H1 (cell line): ENCODE results near the gene RBM4B. TPM values are rescaled to one million over a fixed set of nuclear protein-coding genes. Genes with fewer than 3 reads are reported as not detected.

Experiments
- CTCF ChIA-PET: fragments of 300-600 bp; sonication (Branson Sonifier 250); formaldehyde crosslinking; loops from one replicate; lab custom pipeline; 2021; ENCODE audit not compliant: partially characterized antibody; lab: Charles Lee
- POLR2A ChIA-PET: fragments of 300-600 bp; sonication (Branson Sonifier 250); formaldehyde crosslinking; loops from one replicate; lab custom pipeline; 2021; ENCODE audit warnings: inconsistent platforms; ENCODE audit not compliant: partially characterized antibody; lab: Charles Lee
- DNase-seq, 2 experiments: peaks; one replicate each; pipeline versions ENCODE4 v3.0.0 to v3.0.0-alpha.2; 2010 to 2022; ENCODE audit warnings: low spot score in 2 of 2, low read depth in 1 of 2, mixed read lengths in 1 of 2
- FAIRE-seq: peaks from 2 replicates; lab custom pipeline; 2011; peaks lifted over from hg19 to GRCh38; lab: Jason Lieb, UNC
- H2AFZ ChIP-seq: 2 replicates; pipeline ENCODE4 v1.8.1; 2012; ENCODE audit warnings: low read length, inconsistent platforms
- H2AK5ac ChIP-seq: 2 replicates; pipeline ENCODE4 v1.6.1; 2013; ENCODE audit warnings: low read depth, low read length
- H2BK120ac ChIP-seq: replicated peaks from 2 replicates; pipeline ENCODE3; 2013; ENCODE audit warnings: low read depth, low read length, inconsistent platforms
- H2BK12ac ChIP-seq: 2 replicates; pipeline ENCODE4 v1.6.1; 2013; ENCODE audit warnings: low read depth, low read length
- H2BK15ac ChIP-seq: 2 replicates; pipeline ENCODE4 v1.6.1; 2013; ENCODE audit warnings: low read length
- H2BK20ac ChIP-seq: 2 replicates; pipeline ENCODE4 v1.6.1; 2013; ENCODE audit warnings: low read length
- H2BK5ac ChIP-seq: 2 replicates; pipeline ENCODE4 v1.6.1; 2013; ENCODE audit warnings: low read depth, low read length
- H3K14ac ChIP-seq: 2 replicates; pipeline ENCODE4 v1.6.1; 2013; ENCODE audit warnings: inconsistent platforms; ENCODE audit not compliant: insufficient read length
- H3K18ac ChIP-seq: 2 replicates; pipeline ENCODE4 v1.6.1; 2013; ENCODE audit warnings: low read length; ENCODE audit errors: extremely low read depth
- H3K23ac ChIP-seq: 2 replicates; pipeline ENCODE4 v1.6.1; 2013; ENCODE audit warnings: inconsistent platforms; ENCODE audit not compliant: insufficient read length
- H3K23me2 ChIP-seq: 2 replicates; pipeline ENCODE4 v1.6.1; 2013; ENCODE audit warnings: low read depth, low read length
- H3K27ac ChIP-seq: 2 replicates; pipeline ENCODE4 v1.6.1; 2011; ENCODE audit warnings: low read depth, low read length, inconsistent platforms
- H3K27me3 ChIP-seq, 4 experiments: replicated peaks in 1 of 4; 1 replicate in 1 of 4; 2 replicates in 3 of 4; pipeline versions ENCODE4 v1.6.1 to v1.8.1; 2011 to 2013; ENCODE audit warnings: low read length in 3 of 4, mild to moderate bottlenecking in 3 of 4, inconsistent platforms in 2 of 4, mixed read lengths in 2 of 4, moderate library complexity in 1 of 4; ENCODE audit not compliant: control insufficient read depth in 3 of 4, insufficient read depth in 3 of 4; ENCODE audit errors: extremely low read depth in 1 of 4
- H3K36me3 ChIP-seq, 4 experiments: 2 replicates each; pipeline versions ENCODE4 v1.6.1 to v1.8.1; 2011 to 2013; ENCODE audit warnings: mild to moderate bottlenecking in 4 of 4, low read length in 3 of 4, moderate library complexity in 2 of 4, control low read depth in 1 of 4, inconsistent platforms in 1 of 4; ENCODE audit not compliant: insufficient read depth in 4 of 4, control insufficient read depth in 2 of 4
- H3K4ac ChIP-seq: replicated peaks from 2 replicates; pipeline ENCODE3; 2013; ENCODE audit warnings: low read length, low read depth, mixed read lengths, inconsistent platforms; ENCODE audit not compliant: insufficient read length
- H3K4me1 ChIP-seq, 4 experiments: replicated peaks in 1 of 4; 1 replicate in 1 of 4; 2 replicates in 3 of 4; pipeline versions ENCODE4 v1.6.1 to v1.8.1; 2011 to 2013; ENCODE audit warnings: low read length in 3 of 4, inconsistent platforms in 2 of 4, mixed read lengths in 1 of 4; ENCODE audit not compliant: insufficient read depth in 4 of 4, control insufficient read depth in 3 of 4
- H3K4me2 ChIP-seq, 2 experiments: 2 replicates each; pipeline versions ENCODE4 v1.6.1 to v1.8.1; 2011 to 2013; ENCODE audit warnings: low read depth in 2 of 2, low read length in 2 of 2, control low read depth in 1 of 2, inconsistent platforms in 1 of 2, mild to moderate bottlenecking in 1 of 2; ENCODE audit not compliant: insufficient read depth in 1 of 2
- H3K4me3 ChIP-seq, 4 experiments: fragments of 200-600, 300-600 bp in 1 of 4; sonication (generic), shearing (Covaris generic), sonication (Bioruptor Twin) in 1 of 4; 2 replicates each; pipeline versions ENCODE4 v1.5.1 to v1.8.1; 2011 to 2016; ENCODE audit warnings: low read length in 4 of 4, low read depth in 3 of 4, control low read depth in 2 of 4, inconsistent platforms in 2 of 4, mild to moderate bottlenecking in 2 of 4, mixed read lengths in 1 of 4, moderate library complexity in 1 of 4; ENCODE audit not compliant: insufficient read depth in 2 of 4; ENCODE audit errors: extremely low read depth in 1 of 4
- H3K56ac ChIP-seq: replicated peaks from 2 replicates; pipeline ENCODE3; 2013; ENCODE audit warnings: low read depth, mild to moderate bottlenecking, mixed read lengths, low read length, inconsistent platforms; ENCODE audit not compliant: insufficient read length
- H3K79me1 ChIP-seq: 2 replicates; pipeline ENCODE4 v1.6.1; 2013; ENCODE audit warnings: low read depth, low read length, control low read depth
- H3K79me2 ChIP-seq, 2 experiments: 2 replicates each; pipeline versions ENCODE4 v1.6.1 to v1.8.1; 2012 to 2013; ENCODE audit warnings: low read length in 2 of 2, mild to moderate bottlenecking in 2 of 2, inconsistent platforms in 1 of 2; ENCODE audit not compliant: insufficient read depth in 2 of 2, control insufficient read depth in 1 of 2
- H3K9ac ChIP-seq, 4 experiments: replicated peaks in 1 of 4; 1 replicate in 1 of 4; 2 replicates in 3 of 4; pipeline versions ENCODE4 v1.6.1 to v1.8.1; 2011 to 2013; ENCODE audit warnings: low read depth in 3 of 4, low read length in 3 of 4, control low read depth in 2 of 4, mild to moderate bottlenecking in 2 of 4, moderate library complexity in 2 of 4, inconsistent platforms in 1 of 4; ENCODE audit errors: extremely low read depth in 1 of 4
- H3K9me3 ChIP-seq, 2 experiments: 2 replicates each; pipeline versions ENCODE4 v1.6.1 to v1.8.1; 2012 to 2013; ENCODE audit warnings: mild to moderate bottlenecking in 2 of 2, moderate library complexity in 2 of 2, control low read depth in 1 of 2, inconsistent platforms in 1 of 2, low read depth in 1 of 2, low read length in 1 of 2, mixed read lengths in 1 of 2; ENCODE audit not compliant: insufficient read depth in 2 of 2
- H4K20me1 ChIP-seq, 2 experiments: replicated peaks in 1 of 2; 2 replicates each; pipeline versions ENCODE3 to v1.8.1; 2011 to 2013; ENCODE audit warnings: inconsistent platforms in 2 of 2, low read length in 2 of 2, mild to moderate bottlenecking in 1 of 2; ENCODE audit not compliant: insufficient read depth in 2 of 2, control insufficient read depth in 1 of 2
- H4K5ac ChIP-seq: 2 replicates; pipeline ENCODE4 v1.6.1; 2013; ENCODE audit warnings: low read length, low read depth, mixed read lengths, inconsistent platforms; ENCODE audit not compliant: insufficient read length
- H4K8ac ChIP-seq: 2 replicates; pipeline ENCODE4 v1.8.0; 2013; ENCODE audit warnings: mild to moderate bottlenecking, moderate library complexity, low read length, inconsistent platforms; ENCODE audit not compliant: insufficient read depth; ENCODE audit errors: extremely low read depth
- H4K91ac ChIP-seq: replicated peaks from 2 replicates; pipeline ENCODE3; 2013; ENCODE audit warnings: low read length, mixed read lengths, inconsistent platforms; ENCODE audit not compliant: insufficient read length
- E2F6 ChIP-seq: IDR thresholded peaks from 2 replicates; pipeline ENCODE4 v1.6.1; 2012; ENCODE audit warnings: inconsistent platforms
- FOSL1 ChIP-seq: IDR thresholded peaks from 2 replicates; pipeline ENCODE4 v1.6.1; 2011; ENCODE audit warnings: mild to moderate bottlenecking, low read depth, low read length, moderate library complexity; ENCODE audit not compliant: insufficient read depth
- MAFK ChIP-seq: IDR thresholded peaks from 2 replicates; pipeline ENCODE4 v1.6.1; 2012; ENCODE audit warnings: low read depth, mild to moderate bottlenecking, improper control_type of control experiment, low read length
- WGBS, 2 experiments: shearing (Covaris generic) in 1 of 2; methylation state at CpG; one replicate each; pipeline versions ENCODE4 v1.1.6 to v1.1.7; 2013 to 2015; ENCODE audit warnings: low lambda C conversion rate in 2 of 2, mixed read lengths in 2 of 2, inconsistent platforms in 1 of 2, low coverage in 1 of 2, missing lambda C conversion rate in 1 of 2; ENCODE audit not compliant: insufficient replicate concordance in 2 of 2, insufficient coverage in 1 of 2, insufficient read length in 1 of 2; ENCODE audit errors: extremely low coverage in 1 of 2, missing lambda C conversion rate in 1 of 2; 5-methylcytosine and 5-hydroxymethylcytosine counted together
- polyA plus RNA-seq, 7 experiments: library from polyadenylated mRNA; depleted of rRNA in 3 of 7; stranded (reverse) in 5 of 7; unstranded in 2 of 7; fragments of >200 nt in 5 of 7; fragments of 200-250 nt in 2 of 7; gene quantifications; 1 replicate in 5 of 7; 2 replicates in 1 of 7; 4 replicates in 1 of 7; pipeline versions ENCODE4 v1.2.1 to v1.2.3, GENCODE V29; 2011 to 2013; ENCODE audit warnings: missing spikeins in 2 of 7, mixed read lengths in 2 of 7
- total RNA-seq: library from RNA; stranded (reverse); fragmentation: NEBNext Ultra II Directional; extraction: Animal tissue kit (Norgen Biotek cat#: 25700); gene quantifications from 2 replicates; pipeline ENCODE4 v1.2.1, GENCODE V29; 2021

The RBM4B gene
- total and polyA plus RNA-seq, 2 of the 8 experiments (the other 6 are each of a cell fraction or from before 2014, with no cell fraction given) = 27.5 to 30.5 TPM

- H3K79me1 ChIP-seq = no peaks in the 10 kb centered on the region
- DNase-seq (no peak), FAIRE-seq (no peak)
- no peak overlapping the region for H3K23ac ChIP-seq
- H3K27me3 ChIP-seq = no peaks in the 10 kb centered on the region
- no peak overlapping the region for H2AK5ac ChIP-seq
- no peaks in the 10 kb centered on the region for H3K4me1 ChIP-seq
- no peak overlapping the region for H3K9ac ChIP-seq
- no peak overlapping the region for H4K91ac ChIP-seq
- H2AFZ ChIP-seq = no peak overlapping the region
- H3K4me2 ChIP-seq = no peak overlapping the region
- H3K9me3 ChIP-seq = 0 out of 4 replicates have a peak, but pooled peaks cover 0 to 5% of the 10 kb centered on the region in 2 experiments
- H3K27ac ChIP-seq = no peak overlapping the region
- WGBS, 2 experiments = 61% methylated on average over 2 of the region's 2 CpGs; no CpG with 5 or more reads in 1 of the 2 experiments
- ChIA-PET POLR2A (no interaction called here), CTCF (interaction anchor here (0.6 kb wide), 1 partner anchor 126 kb away, joined by 3 read pairs; no protein-coding TSS in a partner anchor)
- no peak overlapping the region for H2BK20ac ChIP-seq
- no peak overlapping the region for H3K56ac ChIP-seq
- peaks cover 0 to 4% of the 10 kb centered on the region in 2 experiments for H4K20me1 ChIP-seq
- H3K18ac ChIP-seq = no peak overlapping the region
- no peaks in the 10 kb centered on the region for H3K23me2 ChIP-seq
- H3K79me2 ChIP-seq = no peaks in the 10 kb centered on the region
- no peak overlapping the region for H3K4me3 ChIP-seq
- no peak overlapping the region for H3K4ac ChIP-seq
- no peak overlapping the region for H2BK120ac ChIP-seq
- peaks cover 6 to 44% (median 29%) of the 10 kb centered on the region in 4 experiments; a peak in 7 of 8 replicates for H3K36me3 ChIP-seq
- no peak overlapping the region for H3K14ac ChIP-seq
- no peak overlapping the region for H2BK15ac ChIP-seq
- no peak overlapping the region for H4K5ac ChIP-seq
- H2BK12ac ChIP-seq = no peak overlapping the region
- H4K8ac ChIP-seq = no peak overlapping the region
- no peak overlapping the region for H2BK5ac ChIP-seq
- no peak for TF ChIP-seq FOSL1
- TF ChIP-seq MAFK = no peak
- no peak for TF ChIP-seq E2F6
Observed at GRCh38 chr11:66684635-66685034, 6.9 kb upstream of the RBM4B start.
